OCI-LY1 (cell line): ENCODE measurements around the gene DUSP16.

Source experiments
- CTCF ChIP-seq: fragments of 200-600 bp; sonication (generic), shearing (Covaris generic); IDR thresholded peaks from 2 replicates; pipeline ENCODE4 v1.5.1; 2017; ENCODE audit warnings: mild to moderate bottlenecking, antibody characterized with exemption, low read length, moderate library complexity, mixed read lengths
- EZH2 ChIP-seq: fragments of 200-600 bp; sonication (generic), shearing (Covaris generic); IDR thresholded peaks from 2 replicates; pipeline ENCODE4 v1.8.0; 2017; ENCODE audit warnings: borderline replicate concordance, mixed run types, mild to moderate bottlenecking, antibody characterized with exemption, low read length, moderate library complexity, mixed read lengths

GRCh38 chr12:12606781-12607589 is 44.3 kb upstream of the DUSP16 start:
- TF ChIP-seq CTCF (no peak), EZH2 (no peak)
